ENCODE measurements around the gene YY1AP1. TPM values are rescaled to one million over a fixed set of nuclear protein-coding genes. Genes with fewer than 3 reads are reported as not detected.
A peak's percentile ranks its signal among the peaks of the same experiment; 100 is the strongest.

Gene YY1AP1
- 114 and 137 TPM in 2 replicates for total RNA-seq (2013; cell fraction: nucleolus; rRNA removed)
- 34.6 and 36.7 TPM in 2 replicates for total RNA-seq (2014; rRNA removed)
- total RNA-seq (2014; rRNA removed; fragmentation: Illumina TruSeq; extraction: Trizol): 37.8 and 38.4 TPM in 2 replicates
- 51.4 and 52.3 TPM in 2 replicates for total RNA-seq (2021)
- 42.5 TPM for polyA plus RNA-seq (2011; ENCODE audit: low read depth)
- polyA plus RNA-seq (2011; rRNA removed): 112 and 118 TPM in 2 replicates
- polyA plus RNA-seq (2011; cell fraction: cytosol; rRNA removed): 89.8 and 106 TPM in 2 replicates
- polyA plus RNA-seq (2011; cell fraction: nucleus; rRNA removed): 87.6 and 105 TPM in 2 replicates
- polyA plus RNA-seq (2012): 45.2 and 52.5 TPM in 2 replicates
- polyA plus RNA-seq (2014; fragmentation: Illumina TruSeq; extraction: Trizol): 76.1 and 90.7 TPM in 2 replicates
- polyA plus RNA-seq (2014; fragmentation: Nextera tagmentation; extraction: Ambion mirVana): 10 to 100 TPM; 13.2 to 23.7 TPM
- 50.8 and 51.3 TPM in 2 replicates for polyA plus RNA-seq (2014; rRNA removed)
- polyA plus RNA-seq (2016; fragmentation: Nextera tagmentation; extraction: Ambion mirVana): 10 to 100 TPM; 39.3 to 41.8 TPM
- 92.4 and 144 TPM in 2 replicates for polyA minus RNA-seq (2011; rRNA and poly(A)+ RNA removed)
- 32.6 and 38.9 TPM in 2 replicates for polyA minus RNA-seq (2011; cell fraction: cytosol; rRNA and poly(A)+ RNA removed)
- 24.2 and 32.8 TPM in 2 replicates for polyA minus RNA-seq (2011; cell fraction: nucleus; rRNA and poly(A)+ RNA removed)
- Bru-seq, nascent RNA: percentile 92 among the genes with signal in this experiment
- percentile 96 among the genes with signal in this experiment for BruChase-seq, experiment 1, labeled RNA remaining after a 6-hour chase
- percentile 96 among the genes with signal in this experiment for BruChase-seq, experiment 2, labeled RNA remaining after a 2-hour chase
- long read RNA-seq, experiment 1, partial matches to known transcripts: 5 of 30 reads
- long read RNA-seq, experiment 1, other reads (novel, unspliced or antisense): 14 of 30 reads
- long read RNA-seq, experiment 2, transcript YY1AP1-212 (11 exons, 2,654 nt): major isoform, 11 of 75 reads
- long read RNA-seq, experiment 2, transcript YY1AP1-203 (10 exons, 2,524 nt): minor isoform, 5 of 75 reads
- long read RNA-seq, experiment 2, transcript YY1AP1-205 (11 exons, 2,663 nt): minor isoform, 10 of 75 reads
- long read RNA-seq, experiment 2, partial matches to known transcripts: 13 of 75 reads
- long read RNA-seq, experiment 2, other reads (novel, unspliced or antisense): 24 of 75 reads

- peak within 1 kb of the TSS; percentile 89 for H3K4me3 ChIP-seq
- TF ChIP-seq BMI1 (IDR thresholded peaks at IDR 0.05; ENCODE audit: borderline replicate concordance) (no peak), EGR1 (IDR thresholded peaks at IDR 0.05; ENCODE audit: borderline replicate concordance in 1 of 2, low read depth in 2 of 2, low read length in 2 of 2) (peak; percentile 13 to 42; a peak in 2 of 3 replicates), HCFC1 (IDR thresholded peaks at IDR 0.05; ENCODE audit: low read length) (peak; percentile 57), E4F1 (IDR thresholded peaks at IDR 0.05; ENCODE audit: borderline replicate concordance, partially characterized antibody) (peak; percentile 95), RELB (IDR thresholded peaks at IDR 0.05; ENCODE audit: low read depth) (peak; percentile 96), TBL1XR1 (IDR thresholded peaks at IDR 0.05; ENCODE audit: low read depth, low read length) (peak; percentile 30), NR2C2 (IDR thresholded peaks at IDR 0.05; ENCODE audit: borderline replicate concordance, control insufficient read depth, insufficient read length, low read depth) (no peak), NKRF (conservative IDR thresholded peaks at IDR 0.05) (peak; percentile 61), IKZF1 (conservative IDR thresholded peaks at IDR 0.05) (peak; percentile 97), PAX5 (IDR thresholded peaks at IDR 0.05; ENCODE audit: borderline replicate concordance, low read depth, low read length) (no peak), SIX5 (IDR thresholded peaks at IDR 0.05; ENCODE audit: low read depth, low read length, severe bottlenecking) (peak; percentile 59), MTA3 (IDR thresholded peaks at IDR 0.05; ENCODE audit: borderline replicate concordance, low read length) (no peak)
These were observed at the start of gene YY1AP1 for GRCh38 chr1:155688324-155689080. TSS of gene YY1AP1 (minus strand) at chr1:155688774. CDS start at chr1:155680436, 8,338 bp downstream.

More at GRCh38 chr1:155688324-155689080, at the start of gene YY1AP1:
- ChIA-PET SMC1A (ENCODE audit: uncharacterized antibody, unreplicated experiment) (no interaction called here), RAD21 (ENCODE audit: unreplicated experiment) (no interaction called here), POLR2A (no interaction called here), CTCF (no interaction called here)
- WGBS (ENCODE audit: insufficient coverage, insufficient replicate concordance, low lambda C conversion rate, missing lambda C conversion rate): under 1% methylated on average over 60 of the region's 81 CpGs
- in situ Hi-C loops (cut with MboI) (no loop called here), intact Hi-C loops (cut with micrococcal nuclease; ENCODE audit: unreplicated experiment) (no loop called here)
- Histone ChIP-seq H3K9me3 (replicated peaks; ENCODE audit: control insufficient read depth, insufficient read depth, low read length) (peaks cover 4% of the 10 kb centered on the region; the same call in 1 of the 3 replicates), H3K79me2 (ENCODE audit: control insufficient read depth, insufficient read depth, low read length) (peaks cover 85% of the 10 kb centered on the region), H3K4me1 (ENCODE audit: control insufficient read depth, insufficient read depth, low read length) (no peaks in the 10 kb centered on the region), H3K9ac (ENCODE audit: control insufficient read depth, insufficient read depth, low read length) (peak within 1 kb of the TSS; percentile 82), H3K4me2 (ENCODE audit: control insufficient read depth, insufficient read depth) (peak within 1 kb of the TSS; percentile 23), H4K20me1 (ENCODE audit: control insufficient read depth, insufficient read depth) (no peaks in the 10 kb centered on the region), H3K36me3 (ENCODE audit: control insufficient read depth in 2 of 2, insufficient read depth in 2 of 2, low read length in 1 of 2) (peaks cover 0 to 8% of the 10 kb centered on the region in 2 experiments; a peak in 2 of 4 replicates), H2AFZ (ENCODE audit: control insufficient read depth, low read depth, low read length) (peak within 1 kb of the TSS; percentile 97), H3K27me3 (replicated peaks in 1 of 2; ENCODE audit: control insufficient read depth in 2 of 2, insufficient read depth in 2 of 2, low read length in 1 of 2) (no peaks in the 10 kb centered on the region), H3K27ac (ENCODE audit: control insufficient read depth, insufficient read depth) (peak within 1 kb of the TSS; percentile 92)
- ATAC-seq (peak; percentile 87), FAIRE-seq (no peak), DNase-seq (ENCODE audit: low read depth, low spot score) (peak; percentile 62)
- no TSS peak for BruUV-seq (replicated peaks)
